COLO829 (cell line): ENCODE data around the gene AEN.

Source experiments
- DNase-seq: peaks from one replicate; pipeline ENCODE4 v3.0.0; 2012; ENCODE audit warnings: low spot score

AEN gene, protein sequence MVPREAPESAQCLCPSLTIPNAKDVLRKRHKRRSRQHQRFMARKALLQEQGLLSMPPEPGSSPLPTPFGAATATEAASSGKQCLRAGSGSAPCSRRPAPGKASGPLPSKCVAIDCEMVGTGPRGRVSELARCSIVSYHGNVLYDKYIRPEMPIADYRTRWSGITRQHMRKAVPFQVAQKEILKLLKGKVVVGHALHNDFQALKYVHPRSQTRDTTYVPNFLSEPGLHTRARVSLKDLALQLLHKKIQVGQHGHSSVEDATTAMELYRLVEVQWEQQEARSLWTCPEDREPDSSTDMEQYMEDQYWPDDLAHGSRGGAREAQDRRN

DNA sequence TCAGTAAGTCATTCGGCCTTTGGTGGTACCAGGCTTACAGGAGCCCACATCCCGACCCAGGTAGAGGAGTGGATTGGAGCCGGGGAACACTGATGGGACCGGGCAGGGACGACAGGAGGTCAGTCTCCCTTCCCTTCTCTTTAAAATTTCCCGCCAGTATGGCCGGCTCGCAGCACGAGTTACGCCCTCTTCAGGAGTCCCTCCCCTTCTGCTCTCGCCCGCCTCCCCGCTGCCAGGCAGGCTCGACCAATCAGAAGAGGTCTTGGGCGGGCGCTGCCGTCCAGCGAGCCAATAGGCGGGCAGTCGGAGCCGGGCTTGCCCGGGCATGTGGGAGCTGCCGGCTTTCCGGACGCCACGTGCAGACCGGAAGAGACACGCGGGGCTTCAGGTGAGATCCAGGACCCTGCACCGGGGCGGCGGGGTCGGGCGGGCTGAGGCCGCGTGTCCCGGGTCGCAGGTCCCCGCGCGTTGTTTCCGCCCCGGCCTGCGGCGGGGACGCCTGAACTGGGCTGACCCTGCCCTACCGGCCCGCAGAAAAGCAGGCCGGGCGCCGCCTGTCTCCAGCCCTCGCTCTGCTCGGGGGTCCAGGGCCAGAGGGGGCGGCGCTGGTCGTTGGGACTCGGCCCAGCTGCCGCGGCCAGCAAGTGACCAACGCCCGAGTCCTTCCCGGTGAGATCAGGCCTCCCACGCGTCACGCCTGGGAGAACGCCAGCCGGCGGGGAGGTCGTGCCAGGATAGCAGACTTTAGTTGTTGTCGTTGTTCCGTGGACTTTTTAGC, at the start of gene AEN:
Gene AEN (plus strand): TSS at position 346 of the 778 bp plus-strand sequence. CDS start 4,870 bp downstream, outside the sequence.
- peak; percentile 96 for DNase-seq

DNA sequence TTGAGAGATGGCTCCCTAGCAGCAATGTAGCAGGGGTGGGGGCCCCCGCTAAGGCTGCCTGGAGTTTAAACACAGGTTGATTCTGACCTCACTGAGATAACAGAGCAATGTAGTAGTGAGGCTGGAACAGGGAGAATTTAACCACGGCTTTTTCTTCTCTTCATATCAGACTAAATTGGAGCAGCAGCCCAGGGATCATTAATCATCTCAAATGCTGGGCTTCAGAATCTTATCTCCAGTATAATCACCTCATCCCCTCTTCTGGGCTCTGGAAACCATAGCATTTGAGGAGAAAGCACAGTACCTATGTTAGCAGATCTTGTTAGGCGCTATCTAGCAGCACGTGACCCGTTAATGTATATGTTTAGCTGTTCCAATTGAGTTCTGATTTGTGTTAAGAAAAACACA, 49.3 kb upstream of the AEN start:
- no peak for DNase-seq

DNA sequence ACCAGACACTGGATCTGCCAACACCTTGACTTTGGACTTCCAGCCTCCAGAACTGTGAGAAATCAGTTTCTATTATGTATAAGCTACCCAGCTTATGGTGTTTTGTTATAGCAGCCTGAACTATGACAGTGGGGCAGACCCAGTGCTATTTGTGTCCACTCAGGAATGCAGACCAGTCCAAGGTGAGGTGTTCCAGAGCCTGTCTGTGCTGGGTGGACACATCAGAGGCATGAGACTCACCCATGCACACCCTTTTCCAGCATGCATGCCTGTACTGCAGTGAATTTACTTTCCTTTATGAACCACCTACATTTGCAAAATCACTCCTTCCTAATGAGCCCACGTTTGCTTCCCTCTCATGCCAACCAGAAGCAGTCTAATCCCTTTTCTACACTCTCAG, 47.1 kb upstream of the AEN start:
- DNase-seq = no peak

DNA sequence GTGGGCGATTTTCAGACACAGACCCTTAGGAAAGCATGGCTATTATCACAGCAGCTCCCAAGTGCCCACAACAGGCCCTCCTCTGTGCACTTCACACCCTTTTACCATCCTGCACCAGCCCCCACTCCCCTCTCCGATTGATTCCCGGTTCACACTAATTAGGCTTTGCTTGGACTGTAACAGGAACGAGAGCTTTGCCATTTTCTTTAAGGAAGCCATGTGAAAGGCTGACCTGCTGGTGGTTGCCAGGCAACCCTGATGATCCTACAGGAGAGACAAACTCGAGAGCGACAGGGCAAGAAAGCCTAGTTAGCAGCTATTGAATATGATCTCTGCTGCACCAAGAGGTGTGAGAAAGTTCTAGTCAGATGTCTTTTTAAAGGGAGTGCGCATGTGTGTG, 46.5 kb upstream of the AEN start:
- DNase-seq = no peak

DNA sequence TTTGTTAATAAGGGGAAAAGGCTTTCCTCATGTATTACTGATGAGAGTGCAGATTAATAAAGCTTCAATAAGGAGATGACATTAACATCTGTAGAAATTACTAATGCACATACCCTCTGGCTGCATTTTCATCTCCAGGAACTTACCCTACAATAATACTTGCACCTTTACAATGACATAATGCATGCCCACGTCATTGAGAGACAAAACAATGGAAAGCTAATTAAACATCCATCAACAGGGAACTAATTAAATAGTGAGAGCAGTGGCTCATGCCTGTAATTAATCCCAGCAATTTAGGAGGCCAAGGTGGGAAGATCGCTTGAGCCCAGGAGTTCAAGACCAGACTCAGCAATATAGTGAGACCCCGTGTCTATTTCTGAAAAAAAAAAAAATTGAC, 41.8 kb upstream of the AEN start:
- DNase-seq = no peak

DNA sequence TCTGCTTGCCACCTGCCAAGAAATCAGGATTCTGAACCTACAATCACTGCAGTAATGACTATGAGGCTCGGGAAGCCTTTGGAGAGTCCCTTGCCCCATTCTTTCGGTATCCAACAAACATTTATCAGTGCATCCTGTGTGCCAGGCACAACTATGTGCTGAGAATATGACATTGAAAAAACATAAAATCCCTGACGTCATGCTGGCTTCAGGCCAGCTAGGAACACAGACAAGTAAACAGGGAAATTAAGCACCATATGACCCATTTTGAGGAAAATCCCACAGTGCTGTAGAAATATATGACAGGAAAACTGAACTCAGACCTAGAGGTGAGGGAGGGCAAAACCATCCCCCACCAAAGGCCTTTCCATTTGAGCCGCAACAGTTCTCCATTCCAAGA, 40.6 kb upstream of the AEN start:
- no peak for DNase-seq

DNA sequence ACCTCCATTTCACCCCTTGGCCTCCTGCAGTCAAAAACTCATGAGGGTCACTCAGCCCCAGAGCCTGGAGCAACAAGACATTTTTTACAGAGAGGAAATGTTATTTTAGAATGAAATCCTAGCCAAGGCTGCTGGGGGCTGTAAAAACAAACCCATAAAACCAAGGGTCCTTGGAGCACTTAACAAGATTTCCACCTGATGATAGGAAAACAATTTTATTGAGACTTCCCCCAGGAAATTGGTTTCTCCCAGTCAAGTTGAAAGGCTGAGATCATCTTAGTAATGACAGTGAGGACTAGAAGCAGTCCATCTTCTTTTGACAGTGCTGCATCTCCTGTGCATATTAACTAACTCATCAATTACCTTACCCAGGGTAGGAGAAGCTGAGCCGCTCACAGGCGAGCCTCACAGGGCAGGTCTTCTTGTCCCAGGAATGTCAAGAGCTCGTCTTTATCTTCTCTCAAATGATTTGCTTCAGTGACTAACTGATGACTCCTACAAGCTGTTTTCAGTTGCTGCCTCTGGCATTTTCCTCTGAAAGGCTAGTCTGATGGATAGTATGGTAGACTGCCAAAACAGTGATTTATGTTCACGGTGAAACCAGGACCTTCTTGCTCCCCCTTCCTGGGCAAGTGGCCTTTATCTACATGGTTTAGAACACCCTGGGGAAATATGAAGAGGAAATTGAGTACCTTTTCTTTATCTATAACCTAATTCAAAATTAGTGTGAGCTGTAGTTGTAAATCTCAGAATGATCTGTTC, 34.6 kb upstream of the AEN start:
- DNase-seq = peak; percentile 94

DNA sequence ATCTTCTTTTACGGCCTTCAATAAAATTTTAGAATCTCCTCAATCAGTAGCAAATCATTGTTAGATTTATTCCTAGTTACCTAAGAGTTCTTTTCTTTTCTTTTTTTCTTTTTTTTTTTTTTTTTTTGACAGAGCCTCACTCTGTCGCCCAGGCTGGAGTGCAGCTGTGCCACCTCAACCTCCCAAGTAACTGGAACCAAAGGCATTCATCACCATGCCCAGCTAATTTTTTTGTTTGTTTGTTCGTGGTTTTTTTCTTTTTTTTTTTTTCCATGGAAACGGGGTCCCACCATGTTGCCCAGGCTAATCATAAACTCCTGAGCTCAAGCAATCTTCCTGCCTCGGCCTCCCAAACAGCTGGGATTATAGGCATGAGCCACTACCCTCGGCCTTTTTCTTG, 30.4 kb upstream of the AEN start:
- no peak for DNase-seq

DNA sequence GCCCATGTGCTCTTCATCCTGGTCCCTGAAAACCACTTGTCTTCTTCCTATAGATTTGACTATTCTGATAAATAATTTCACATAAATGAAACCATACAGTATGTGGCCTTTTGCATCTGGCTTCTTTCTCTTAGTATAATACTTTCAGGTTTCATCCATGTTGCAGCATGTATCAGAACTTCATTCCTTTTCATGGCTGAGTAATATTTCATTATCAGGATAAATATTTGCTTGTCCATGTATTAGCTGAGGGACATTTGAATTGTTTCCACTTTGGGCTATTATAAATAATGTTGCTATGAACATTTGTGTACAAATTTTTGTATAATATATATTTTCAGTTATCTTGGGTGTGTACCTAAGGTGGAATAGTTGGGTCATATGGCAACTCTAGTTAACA, 29.8 kb upstream of the AEN start:
- no peak for DNase-seq

DNA sequence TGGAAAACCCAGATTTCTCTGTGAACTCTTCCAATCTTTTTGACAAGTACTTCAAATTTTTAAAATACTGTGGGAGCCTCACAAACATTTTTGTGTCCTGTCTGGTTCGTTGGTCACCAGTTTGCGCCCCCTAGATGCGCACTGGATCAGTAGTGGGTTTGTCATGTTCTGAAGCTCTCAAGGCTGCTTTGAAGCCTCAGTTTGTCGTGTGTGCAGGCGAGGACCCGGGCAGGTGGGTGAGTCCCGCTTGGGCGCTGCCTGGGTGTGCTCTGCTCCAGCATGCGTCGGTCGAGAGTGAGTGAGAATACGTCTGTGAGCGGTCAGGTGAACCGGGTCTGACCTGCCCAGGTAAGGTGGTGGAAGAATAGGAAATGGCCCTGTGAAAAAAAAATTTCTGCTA, 17.3 kb upstream of the AEN start:
- DNase-seq = no peak

DNA sequence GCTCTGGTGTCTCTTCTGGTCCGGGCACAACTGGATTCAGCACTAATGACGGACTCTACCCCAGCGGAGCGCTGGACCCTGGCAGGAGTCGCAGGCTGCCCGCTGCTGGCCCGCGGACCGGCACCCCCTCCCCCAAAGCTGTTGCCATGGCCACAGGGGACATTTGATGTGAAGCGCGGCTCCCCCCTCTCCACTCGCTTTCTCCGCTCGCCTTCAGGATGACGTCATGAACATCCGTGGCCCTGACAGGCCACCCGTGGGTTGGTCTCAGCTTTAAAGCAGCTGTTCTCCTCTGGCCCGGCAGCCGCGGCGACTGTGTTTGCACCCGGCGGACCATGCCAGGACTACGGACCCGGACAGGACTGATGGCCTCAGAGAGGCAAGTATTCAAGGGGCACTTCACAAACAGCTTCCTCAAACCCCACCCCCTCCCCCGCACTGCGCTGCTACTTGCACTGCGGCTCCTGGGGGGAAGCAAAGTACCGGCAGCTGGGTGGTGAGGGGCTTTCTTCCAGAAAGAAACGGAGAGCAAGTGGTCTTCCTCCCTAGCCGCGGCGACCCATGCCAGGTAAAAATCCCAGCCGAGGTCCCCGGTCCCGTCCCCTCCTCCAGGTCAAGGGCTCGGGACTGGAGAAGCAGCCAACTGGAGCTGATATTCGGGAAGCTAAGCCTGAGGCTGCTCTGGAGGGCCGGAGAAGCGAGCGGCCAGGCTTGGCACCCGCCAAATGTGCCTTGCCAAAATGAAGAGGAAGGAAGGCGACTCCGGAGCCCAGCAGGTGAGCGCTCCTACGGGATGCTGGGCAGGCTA, 16.6 kb upstream of the AEN start:
- DNase-seq = no peak

DNA sequence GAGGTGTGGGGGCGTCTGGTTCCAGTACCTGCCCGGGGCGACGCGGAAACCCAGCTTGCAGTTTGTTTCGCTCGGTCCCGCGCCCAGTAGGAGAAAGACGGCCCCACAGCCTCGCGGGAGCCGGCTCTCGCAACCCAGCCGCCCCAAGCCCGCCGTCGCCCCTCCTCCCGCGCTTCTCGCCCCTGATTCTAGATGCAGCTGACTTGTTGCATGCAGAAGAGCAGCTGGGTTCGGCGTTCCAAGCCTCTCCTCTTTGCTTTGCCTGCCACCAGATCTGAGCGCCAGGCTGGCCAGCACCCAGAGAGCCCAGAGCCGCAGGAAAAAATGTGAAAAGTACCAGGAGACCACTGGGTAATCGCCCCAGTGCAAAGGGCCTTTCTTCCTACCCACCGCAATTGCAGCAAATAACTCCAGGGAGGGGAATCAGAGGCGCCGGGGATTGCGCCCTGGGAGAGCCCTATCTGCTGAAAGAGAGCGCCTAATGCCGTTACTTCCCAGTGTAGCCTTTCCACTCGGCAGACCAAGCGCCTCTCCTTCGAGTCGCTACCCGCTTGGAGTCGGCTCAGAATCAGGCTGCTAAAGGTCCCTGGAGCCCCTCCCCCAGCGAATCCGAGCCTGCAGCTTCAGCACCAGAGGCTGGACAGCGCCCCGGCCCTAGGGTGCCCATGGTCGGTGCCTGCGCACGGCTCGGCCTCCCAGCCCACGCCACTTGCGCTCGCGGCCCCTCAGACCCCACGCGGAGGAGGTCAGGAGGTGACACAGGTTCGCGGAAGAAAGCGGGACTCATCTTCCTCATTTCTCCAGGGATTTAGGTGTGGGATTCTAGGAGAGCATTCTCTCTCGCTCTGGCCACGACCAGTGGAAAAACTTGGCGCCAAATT, 15.7 kb upstream of the AEN start:
- DNase-seq = no peak

DNA sequence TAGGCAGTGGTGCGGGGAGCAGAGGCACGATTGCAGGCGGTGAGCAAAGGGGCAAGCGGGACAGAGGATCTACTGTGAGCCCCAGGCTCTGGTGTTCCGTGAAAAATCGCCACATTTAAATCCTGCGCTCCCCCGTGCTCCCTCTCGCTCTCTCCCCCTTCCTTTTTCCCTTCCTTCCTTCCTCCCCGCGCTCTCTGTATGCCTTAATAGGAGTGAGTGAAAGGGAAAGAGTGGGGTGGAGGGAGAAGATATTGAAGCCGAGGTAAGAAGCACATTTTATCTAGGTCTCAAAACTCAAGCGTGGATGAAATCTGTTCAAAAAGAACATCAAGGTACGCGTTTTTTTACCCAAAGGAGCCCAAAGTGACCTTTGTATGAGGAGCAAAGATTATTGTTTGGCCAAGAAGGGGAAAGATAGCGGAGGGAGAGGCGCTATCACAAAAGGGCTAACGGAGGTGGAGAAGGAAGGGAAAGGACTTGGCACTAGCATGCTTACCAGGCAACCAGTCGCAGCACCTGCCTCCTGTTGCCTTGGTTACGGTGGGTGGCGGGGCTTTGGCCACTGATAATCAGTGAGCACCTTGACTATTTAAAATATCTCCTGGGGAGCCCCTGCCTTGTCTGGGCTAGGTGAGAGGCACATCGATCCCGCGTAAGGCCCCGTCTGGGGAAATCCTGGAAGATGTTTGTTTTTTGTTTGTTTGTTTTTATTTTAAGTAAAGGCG, 14.9 kb upstream of the AEN start:
- no peak for DNase-seq

DNA sequence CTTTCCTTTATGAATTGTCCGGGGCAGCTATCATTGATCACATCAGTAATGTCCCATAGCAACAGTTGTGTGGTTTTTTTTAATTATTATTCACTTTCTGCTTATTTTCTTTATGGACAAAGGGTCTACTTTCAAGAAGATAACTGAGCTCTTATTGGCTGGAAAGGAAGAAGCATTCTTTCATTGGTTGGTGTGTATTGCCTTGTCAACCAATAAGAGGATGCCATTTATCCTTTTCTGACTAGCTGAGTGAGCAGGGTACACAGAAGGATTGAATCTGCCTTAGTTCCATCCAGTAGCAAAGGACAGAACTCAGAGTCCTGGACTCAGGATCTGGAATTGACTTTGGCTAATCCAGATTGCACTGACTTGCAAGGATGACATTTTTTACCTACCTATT, 13.2 kb upstream of the AEN start:
- no peak for DNase-seq

DNA sequence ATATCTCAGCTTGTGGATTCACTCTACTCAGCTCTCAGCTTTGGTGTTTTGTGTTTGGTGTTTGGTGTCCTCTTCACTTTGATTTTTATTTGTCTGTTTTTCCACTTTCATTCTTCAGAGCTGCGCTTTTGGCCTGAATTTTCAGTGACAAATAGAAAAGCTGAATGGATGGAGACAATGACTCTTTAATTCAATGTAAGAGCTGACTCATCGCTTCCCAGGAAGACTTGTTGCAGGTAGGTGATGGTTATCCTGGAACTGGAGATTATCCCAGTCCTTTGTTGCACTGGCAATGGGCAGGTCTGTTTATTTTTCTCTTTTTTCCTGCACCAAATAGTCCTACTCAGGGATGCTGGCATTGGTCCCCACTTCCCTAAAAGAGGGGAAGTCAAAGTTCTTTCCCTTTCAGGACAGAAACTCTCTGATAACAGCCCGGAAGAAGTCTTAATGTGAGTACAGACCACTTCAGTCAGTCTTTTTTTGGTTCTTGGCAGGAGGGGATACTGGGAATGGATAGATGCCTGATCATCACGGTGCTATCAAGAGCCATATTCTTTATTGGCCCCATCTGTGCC, 12.4 kb upstream of the AEN start:
- no peak for DNase-seq

DNA sequence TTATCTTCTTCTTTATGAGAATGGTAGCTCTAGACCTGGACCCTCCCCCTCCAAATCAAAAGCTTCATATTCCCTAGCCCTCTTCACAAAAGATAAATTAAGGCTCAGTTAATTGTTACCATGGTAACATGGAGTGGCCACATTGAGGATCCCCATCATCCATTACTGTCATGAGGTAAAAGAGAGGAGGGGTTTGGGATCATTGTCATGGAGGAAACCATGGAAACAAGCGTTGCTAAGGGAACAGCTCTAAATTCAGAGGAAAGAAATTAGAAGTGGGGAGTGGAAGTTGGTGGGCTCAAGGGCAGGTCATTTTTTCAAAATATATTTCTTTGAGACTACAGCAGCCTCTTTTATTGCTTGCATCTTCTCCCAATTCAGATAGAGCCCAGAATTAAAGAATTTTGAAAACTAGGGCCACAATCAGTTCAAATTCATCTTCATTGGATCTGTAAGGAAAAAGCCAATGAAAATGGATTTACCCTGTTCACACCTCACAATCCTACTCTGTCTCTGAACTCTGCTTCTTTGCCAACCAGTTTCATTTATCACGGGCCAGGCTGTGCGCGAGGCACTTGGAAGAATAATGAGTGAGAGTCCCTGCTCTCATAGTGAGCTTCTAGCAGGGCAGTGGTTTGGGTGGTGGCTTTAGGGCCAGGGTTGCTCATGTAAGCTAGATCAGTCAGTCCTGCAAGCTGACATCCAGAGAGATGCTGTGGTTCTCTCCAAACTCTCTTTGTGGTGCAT, 11.6 kb upstream of the AEN start:
- no peak for DNase-seq

DNA sequence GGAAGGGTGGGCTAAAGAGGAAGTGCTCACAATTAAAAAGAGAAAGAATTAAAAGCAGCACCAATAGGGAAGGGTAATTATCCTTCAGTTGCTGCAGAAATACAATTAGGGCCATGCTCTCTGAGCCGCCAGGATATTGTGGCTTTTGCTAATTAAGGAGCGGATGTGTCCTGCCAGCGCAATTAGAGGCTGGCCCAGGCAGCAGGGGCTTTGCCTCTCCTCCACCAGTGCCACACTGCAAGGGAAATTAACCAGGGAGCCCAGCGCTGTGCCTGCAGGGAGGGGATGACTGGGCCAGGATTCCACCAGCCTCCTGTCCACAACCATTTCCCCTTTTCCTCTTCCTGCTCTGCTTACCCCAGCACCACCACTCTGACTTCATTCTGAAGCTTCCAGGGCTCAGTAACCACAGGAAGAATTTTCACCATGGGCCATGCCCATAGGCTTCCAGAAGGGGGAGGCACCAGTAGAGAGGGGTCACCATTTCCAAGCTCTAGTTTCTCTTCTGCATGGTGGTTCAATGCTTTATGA, 10.4 kb upstream of the AEN start:
- DNase-seq = no peak

DNA sequence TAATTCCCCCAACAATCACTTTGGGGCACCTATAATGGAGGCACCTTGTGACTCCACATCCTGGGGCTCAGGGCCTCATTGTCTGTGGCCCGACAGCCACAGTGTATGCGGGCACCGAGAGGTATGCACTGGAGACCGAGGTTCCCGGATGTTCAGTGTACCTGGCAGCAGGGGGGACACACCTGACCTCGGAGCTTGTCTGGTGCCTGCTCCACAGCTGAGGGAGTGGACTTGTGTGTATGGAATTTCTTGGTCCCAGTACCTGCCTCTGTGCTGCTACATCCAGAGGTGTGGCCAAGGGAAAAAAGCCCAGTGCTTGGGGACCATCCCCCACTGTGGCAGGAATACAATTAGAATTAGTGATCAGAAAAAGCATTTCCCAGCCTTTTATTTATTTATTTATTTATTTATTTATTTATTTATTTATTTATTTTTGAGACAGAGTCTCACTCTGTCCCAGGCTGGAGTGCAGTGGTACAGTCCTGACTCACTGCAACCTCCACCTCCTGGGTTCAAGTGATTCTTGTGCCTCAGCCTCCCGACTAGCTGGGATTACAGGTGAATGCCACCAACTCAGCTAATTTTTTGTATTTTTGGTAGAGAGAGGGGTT, 8.8 kb upstream of the AEN start:
- DNase-seq = no peak
